ENCODE data around the gene ITGB1.
"Not testable (repeated sequence)": the region's sequence is repeated elsewhere in the genome, so short reads cannot be mapped to it uniquely, and the experiment has no call there.

The ITGB1 gene

DNA sequence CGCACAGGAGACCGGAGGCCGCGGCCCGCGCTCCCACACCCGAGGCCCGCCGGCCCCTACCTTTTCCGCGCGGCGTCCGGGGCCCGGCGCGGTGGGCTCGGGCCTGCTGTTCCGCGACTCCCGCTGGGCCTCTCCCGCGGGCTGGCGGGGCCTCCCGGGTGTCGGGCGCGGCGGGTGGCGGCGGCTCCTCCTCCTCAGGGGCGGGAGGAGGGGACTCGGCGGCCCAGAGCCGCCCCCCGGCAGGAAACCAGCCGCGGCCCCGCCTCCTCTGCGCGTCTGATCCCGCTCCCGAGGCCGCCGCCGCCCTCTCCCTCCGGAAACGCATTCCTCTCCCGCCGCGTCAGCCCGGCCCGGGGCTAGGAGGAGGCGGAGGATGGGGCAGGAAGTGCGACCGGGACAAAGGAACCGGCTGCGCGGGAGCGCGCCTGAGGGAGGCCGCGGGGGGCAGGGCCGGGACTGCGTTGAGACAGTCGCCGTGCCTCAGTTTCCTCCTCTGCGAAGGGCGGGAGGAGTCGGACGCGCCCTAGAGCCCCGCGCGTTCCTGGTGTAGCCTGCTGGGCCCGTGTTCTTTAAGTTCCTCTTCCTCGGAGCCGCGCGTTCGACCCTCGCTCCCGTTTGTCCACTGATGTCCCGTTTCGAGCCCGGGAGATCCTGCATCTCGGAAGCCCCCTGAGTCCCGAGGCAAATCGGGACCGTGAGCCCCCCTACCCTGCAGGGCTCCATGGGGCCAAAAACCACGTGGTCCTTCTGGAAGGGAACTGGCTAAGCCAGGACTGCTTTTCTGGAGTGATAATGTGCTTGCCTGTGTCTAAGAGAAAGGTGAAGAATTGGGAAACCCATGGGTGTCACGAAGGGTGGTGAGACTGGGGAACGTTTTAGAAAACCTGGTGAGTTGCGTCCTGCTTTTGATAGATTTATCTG, at the start of gene ITGB1:
Gene ITGB1, minus strand, starts transcription at position 146 of the 921 bp plus-strand sequence. CDS start 22,672 bp downstream, outside the sequence.
- DNase-seq = peak; percentile 53

DNA sequence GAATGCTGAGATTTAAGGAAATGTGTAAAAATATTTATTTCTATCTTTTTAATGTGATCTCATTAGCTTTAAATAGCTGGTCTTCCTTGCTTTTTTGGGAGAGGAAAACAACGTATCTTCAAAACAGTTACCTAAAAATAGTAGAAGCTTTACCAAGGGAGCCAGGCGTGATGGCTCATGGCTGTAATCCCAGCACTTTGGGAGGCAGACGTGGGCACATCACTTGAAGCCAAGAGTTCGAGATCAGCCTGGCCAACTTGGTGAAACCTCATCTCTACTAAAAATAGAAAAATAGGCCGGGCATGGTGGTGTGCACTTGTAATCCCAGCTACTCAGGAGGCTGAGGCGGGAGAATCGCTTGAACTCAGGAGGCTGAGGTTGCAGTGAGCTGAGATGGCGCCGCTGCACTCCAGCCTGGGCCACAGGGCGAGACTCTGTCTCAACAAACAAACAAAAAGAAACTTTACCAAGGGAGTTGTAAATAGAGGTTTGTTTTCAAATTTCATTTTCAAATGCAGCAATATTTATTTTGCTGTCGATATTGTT, 48.4 kb upstream of the ITGB1 start:
- DNase-seq = no peak

DNA sequence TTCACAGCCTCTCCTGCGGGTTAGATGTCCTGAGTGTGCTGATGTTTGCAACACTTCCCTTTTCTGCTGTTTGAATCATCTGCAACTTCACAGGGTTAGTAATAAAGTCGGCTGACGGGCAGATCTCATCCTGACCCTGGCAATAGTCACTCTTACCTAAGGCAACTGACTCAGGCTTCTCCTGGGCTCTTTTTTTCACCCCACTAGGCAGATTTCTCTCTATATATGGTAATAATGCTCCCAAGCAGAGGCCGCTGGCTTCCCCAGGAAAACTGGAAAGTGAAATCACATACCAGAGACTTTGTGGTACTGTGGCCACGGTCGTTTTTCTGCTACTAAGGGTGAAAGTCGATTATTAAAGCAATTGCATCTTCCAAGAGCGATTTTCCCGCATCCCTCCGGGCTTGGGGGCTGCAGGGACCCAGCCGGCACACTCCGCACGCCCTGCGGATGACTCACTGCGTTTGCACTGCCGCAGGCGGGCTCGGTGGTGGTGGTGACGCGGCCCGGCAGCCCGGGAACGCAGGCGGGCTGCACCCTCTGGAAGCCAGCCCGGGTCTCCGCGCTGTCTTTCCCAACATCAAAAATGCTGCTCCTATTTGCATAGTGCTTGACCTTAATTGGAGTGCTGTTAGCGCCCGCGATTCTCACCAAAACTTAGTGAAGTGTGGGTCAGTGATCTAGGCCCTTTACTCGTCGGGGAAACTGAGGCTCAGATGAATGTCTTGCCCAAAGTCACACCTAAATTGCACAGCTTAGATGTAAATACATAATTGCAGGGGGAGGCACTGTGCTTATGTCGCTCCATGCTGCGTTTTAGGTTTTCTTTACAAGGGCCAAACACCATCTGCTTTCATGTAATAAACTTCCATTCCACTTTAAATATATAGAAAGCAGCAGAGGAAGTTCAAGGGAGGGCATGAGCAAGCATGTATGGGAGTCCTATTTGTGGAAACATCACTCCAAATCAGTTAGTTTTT, 47.6 kb upstream of the ITGB1 start:
- DNase-seq = no peak

DNA sequence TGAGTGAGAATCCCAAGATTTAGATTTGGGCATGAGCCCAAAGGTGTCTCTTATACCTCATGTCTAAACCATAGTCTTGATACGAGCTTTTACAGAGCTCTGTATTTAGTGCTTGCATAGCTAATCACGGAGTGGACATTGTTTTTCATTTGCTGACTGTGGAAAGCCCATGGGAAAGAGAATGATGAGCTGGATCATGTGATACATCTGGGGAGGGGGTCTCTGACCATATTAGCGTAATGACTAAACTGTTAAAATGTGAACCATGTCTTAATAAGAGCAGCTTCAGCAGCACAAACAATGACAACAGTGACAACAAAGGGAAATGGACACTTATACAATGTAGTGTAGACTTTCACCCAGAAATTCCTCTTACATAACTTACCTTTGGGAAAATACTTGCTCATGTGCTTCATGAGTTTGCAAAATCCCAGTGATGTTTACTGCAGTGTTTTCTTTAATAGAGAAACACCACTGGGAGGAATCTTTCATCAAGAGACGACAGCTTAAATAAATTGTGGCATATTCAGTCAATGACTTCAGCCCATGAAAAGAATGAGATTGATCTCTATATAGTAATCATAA, 44.0 kb upstream of the ITGB1 start:
- DNase-seq = no peak

DNA sequence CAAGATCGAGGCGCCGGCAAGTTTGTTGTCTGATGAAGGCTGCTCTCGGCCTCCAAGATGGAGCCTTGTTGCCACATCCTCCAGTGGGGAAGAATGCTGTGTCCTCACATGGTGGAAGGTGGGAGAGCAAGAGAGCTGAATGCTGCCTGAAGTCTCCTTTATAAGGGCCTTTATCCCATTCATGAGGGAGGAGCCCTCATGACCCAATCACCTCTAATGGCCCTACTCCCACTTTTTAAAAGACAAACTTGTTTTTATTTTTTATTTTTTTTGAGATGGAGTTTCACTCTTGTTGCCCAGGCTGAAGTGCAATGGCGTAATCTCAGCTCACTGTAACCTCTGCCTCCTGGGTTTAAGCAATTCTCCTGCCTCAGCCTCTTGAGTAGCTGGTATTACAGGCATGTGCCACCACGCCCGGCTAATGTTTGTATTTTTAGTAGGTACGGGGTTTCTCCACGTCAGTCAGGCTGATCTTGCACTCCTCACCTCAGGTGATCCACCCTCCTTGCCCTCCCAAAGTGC, 40.1 kb upstream of the ITGB1 start:
- DNase-seq = not testable (repeated sequence)

DNA sequence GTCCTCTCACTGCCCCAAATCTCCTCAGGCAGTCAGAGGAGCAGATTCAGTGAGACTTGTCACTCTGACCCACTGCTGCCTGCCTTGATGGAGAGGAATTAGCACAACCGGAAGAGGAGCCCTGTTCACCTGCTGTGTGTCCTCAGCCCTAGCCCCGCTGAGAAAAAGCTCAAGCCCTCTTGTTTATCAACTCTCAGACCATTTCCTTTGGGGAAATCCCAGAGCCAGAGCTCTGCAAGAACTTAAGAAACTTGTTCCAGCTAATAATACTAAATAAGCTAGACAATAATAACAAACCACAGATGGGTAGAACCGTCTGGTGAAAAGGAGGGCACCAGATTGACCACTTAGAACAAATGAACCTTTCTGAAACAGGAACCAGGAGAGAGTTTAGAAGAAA, 37.7 kb upstream of the ITGB1 start:
- no peak for DNase-seq

DNA sequence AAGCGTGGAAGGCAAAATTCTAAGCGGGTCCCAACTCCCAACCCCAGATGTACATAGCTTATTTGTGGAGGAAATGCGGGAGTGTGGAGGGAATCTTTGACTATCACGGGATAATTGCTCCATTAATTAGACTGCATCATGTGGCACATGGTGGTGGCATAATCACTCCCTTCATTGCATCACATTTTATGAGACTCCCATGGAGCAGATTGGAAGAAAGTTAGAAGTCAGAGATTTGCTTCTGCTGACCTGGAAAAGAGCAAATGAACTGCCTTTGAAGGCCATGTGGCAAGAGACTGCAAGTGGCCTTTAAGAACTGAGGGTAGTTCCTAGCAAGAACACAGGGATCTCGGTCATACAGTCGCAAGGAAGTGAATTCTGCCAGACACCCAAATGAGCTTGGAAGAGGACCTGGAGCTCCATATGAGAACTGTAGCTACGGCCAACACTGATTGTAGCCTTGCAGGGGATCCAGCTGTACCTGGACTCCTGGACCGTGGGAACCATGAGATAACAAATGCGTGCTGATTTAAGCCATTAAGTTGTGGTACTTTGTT, 37.1 kb upstream of the ITGB1 start:
- DNase-seq = no peak

DNA sequence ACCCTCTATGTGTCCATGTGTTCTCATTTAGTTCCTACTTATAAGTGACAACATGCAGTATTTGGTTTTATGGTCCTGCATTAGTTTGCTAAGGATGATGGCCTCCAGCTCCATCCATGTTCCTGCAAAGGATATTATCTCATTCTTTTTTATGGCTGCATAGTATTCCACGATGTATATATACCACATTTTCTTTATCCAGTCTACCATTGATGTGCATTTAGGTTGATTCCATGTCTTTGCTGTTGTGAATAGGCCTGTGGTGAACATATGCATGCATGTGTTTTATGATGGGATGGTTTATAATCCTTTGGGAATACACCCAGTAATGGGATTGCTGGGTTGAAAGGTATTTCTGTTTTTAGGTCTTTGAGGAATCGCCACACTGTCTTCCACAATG, 36.6 kb upstream of the ITGB1 start:
- not testable (repeated sequence) for DNase-seq

DNA sequence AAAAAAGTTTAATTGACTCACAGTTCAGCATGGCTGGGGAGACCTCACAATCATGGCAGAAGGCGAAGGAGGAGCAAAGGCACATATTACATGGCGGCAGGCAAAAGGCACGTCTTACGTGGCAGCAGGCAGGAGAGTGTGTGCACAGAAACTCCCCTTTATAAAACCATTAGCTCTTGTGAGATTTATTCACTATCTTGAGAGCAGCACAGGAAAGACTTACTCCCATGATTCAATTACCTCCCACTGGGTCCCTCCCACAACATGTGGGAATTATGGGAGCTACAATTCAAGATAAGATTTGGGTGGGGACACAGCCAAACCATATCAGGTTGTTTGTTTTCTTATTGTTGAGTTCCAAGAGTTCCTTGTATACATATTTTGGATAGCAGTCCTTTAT, 34.3 kb upstream of the ITGB1 start:
- not testable (repeated sequence) for DNase-seq

DNA sequence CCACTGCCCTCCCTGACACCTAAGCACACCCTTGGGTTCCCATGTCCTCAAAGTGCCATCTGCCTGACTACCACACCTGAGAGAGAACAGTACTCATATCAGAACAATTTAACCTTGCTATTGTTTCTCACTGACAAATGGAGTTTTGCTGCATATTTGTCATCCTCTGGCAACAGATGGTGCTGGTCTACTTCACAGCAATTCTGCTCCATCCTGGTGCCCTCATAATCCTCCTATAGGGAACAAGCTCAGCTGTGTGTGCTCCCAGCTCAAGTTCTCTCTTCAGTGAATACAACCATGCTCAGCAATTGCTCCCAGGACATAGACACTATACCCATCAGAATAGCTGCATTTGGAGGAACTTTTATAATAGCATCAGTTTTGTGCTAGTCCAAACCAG, 32.8 kb upstream of the ITGB1 start:
- DNase-seq = no peak

DNA sequence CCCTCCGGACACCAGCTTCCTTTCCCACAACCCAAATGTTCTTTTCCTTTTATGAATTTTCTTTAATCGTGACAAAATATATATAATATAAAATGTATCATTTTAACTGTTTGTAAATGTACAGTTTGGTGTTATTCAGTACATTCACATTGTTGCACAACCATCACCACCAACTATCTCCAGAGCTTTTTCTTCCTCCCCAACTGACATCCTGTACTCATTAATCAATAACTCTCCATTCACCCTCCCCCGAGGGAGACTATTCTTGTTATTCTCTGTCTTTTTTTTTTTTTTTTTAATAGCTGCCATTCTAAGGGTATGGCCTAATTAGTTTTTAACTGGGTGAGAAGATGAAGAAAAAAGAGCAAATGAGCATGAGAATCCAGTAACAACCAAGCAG, 30.6 kb upstream of the ITGB1 start:
- no peak for DNase-seq

DNA sequence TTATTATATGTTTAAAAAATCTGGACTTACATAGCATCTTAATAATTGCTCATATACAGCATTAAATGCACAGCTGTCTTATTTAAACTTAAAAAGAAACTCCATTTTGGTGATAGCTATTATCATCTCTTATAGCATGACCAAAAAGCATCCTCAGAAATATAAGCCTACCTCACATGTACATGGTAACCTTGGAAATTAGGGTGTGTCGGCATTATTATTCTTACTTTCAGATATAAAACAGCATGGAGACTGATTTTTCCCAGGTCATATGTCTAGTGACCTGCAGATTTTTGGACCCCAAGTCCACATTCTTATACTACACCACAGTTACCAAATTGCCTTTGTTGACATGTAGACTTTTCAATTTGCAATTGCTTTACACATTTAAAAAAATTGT, 29.1 kb upstream of the ITGB1 start:
- no peak for DNase-seq

DNA sequence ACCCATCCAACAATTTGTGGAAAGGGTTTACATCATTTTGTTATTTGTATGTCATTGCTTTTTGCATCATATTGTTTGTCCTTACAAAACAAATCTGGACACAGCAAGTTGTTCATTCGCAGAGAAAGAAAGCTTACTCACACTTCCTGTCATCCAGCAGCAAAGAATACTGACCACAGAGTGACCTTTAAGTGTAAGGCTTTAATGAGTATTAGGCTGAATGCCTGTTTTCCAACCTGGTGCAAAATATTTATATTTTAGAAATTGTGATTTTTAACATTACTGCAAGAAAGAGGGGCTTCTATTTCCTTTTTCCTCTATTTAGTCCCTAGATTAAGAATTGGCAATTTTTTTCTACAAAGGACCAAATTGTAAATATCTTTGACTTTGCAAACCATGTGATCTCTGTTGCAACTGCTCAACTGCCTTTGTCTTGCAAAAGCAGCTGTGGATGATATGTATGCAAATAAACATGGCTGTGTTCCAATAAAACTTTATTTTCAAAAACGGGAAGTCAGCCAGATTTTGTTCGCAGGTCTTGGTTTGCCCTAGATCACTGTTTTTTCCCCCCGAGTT, 27.8 kb upstream of the ITGB1 start:
- DNase-seq = no peak

DNA sequence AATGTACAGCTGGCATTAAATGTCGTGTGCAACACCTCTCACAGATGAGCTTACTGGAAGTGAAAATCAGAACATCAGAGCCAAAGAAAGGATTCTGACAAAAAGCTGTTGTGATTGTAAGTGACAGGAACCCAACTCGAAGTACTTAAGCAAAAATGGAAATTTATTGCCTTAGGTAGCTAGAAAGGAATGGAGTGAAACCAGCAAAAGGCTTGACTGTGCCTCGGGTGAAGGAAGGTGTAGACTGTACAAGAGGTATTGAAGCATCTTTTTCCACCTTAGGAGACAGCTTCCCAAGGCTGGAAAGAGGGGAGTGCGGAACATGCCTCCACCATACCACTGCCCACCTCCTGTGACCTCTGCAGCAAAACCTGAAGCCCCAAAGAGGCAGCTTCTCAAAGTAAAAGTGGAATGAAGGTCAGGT, 27.3 kb upstream of the ITGB1 start:
- DNase-seq = no peak

DNA sequence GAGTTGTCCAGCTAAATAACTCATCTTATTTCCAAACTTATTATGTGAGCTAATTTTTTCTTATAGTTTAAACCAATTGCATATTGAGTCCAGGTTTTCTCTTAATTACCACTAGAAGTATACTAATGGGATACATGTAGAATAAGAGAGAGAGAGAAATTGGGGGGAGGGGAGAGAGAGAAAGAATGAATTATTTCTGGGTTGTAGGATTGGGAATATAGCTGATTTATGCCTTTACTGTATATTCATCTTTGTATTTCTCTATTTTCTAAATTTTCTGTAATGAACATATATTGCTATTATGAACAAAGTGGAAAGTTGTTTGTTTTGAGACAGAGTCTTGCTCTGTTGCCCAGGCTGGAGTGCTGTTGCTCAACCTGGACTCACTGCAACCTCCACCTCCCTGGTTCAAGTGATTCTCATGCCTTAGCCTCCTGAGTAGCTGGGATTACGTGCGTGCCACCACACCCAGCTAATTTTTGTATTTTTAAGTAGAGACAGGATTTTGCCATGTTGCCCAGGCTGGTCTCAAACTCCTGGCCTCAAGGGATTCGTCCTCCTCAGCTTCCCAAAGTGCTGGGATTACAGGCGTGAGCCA, 26.1 kb upstream of the ITGB1 start:
- DNase-seq = no peak

DNA sequence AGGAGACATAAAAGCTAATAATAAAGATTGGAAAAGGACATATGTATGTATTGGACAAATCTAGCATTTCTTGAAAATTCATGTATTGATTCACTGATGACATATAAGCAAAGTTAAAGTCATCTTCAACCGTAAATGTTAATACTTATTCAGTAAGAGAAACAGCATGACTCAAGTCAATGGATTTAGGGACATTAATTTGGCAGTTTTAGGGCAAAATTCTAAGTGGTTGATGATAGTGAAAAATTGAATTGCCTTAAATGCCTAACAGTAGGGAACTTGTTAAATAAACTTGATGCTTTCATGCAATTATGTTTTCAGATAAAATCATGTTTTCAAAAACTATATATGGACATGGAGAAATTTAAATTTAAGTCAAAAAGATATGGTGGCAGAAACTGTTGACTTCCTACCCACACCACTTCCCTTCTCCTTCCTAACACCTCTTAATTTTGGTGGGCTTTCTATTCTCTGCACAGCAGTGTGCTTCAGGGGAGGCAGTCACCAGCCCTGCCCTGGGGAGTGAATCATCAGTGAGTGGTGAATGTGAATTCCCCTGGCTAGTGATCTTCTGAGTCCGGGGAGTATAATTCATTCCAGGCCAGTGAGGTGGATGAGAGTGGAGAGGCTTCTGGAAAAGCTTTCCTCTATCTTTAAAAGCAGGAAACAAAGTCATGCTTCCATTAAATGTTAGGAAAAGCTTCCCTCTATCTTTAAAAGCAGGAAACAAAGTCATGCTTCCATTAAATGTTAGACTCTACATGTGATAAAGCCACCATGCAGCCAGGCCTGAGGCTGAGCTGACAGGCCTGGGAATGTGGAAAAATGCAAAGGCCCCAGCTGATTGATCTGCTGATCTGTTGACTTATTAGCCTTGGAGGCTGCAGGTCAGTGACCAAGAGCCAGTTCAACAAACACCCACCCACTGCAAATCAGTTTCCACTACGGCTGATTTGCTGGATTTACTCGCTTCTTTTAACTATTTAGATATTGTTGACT, 25.2 kb upstream of the ITGB1 start:
- DNase-seq = no peak

DNA sequence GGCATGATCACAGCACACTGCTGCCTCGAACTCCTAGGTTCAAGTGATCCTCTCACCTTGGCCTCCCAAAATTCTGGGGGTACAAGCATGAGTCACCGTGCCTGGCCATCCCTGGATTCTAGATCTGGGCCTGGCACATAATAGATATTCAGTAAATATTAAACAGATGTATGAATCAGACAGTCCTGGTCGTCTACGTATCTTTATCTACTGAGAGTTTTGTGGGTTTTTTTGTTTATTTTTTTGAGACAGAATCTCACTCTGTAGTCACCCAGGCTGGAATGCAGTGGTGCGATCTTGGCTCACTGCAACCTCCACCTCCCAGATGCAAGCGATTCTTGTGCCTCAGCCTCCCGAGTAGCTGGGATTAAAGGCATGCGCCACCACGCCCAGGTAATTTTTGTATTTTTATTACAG, 24.3 kb upstream of the ITGB1 start:
- DNase-seq = no peak

DNA sequence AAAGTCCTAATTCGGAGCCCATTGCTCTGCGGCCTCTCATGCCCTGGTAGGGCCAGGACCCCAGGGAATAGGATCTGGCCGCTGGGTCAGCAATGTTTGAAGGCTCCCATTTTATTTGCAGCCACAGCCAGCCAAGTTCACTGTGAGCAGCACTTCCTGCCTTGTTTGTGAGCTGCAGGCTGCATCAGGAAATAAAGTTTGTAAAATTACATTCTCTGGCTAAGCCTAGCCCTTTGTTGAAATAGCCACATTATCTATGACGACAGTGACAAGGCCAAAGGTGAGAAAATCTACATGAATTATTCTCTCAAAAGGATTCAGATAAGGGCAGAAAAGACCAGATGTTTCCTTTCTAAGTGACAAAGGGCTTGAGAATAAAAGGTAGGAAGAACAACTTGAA, 23.7 kb upstream of the ITGB1 start:
- DNase-seq = no peak

DNA sequence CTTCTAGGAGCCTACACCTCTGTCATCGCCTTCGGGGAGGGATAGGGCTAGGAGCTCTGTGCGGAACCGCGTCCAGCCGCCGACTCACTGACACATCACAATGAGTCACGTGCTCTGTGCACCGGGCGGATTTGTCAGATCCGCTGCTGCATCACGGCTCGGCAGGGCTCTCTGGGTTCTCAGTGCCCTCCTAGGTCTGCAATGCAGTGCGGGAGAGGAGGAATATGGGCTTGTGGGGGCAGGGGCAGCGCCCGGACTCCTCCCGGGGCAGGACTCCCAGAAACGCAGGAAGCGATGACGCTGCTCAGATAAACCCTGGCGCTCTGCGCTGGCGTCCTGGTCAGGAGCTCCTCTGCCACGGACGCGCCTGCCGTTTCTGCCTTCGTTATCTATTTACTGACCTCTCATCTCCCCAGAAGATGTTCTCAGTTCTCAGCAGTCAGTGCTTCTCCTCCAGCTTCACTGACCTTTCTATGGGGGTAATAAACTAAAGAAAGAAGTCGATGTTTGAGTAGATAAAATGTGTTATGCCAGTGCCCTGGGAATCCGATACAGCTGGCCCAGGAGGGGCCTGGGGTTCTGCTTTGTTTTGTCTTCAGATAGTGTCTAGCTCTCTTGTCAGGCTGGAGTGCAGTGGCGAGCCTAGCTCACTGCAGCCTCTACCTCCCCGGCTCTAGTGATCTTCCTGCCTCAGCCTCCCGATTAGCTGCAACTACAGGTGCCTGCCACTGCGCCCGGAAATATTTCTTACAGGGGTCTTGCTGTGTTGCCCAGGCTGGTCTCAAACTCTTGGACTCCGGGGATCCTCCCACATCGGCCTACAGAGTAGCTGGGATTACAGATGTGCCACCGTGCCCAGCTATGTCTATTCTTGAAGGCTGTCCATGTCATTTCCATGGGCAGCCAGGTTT, 22.8 kb upstream of the ITGB1 start:
- DNase-seq = peak; percentile 43

Measured in NCI-H187 treated with DMSO at 0.1 percent for 48 hours (cell line).